HG02884 (cell line): ENCODE results near the gene WDPCP.
A peak's percentile ranks its signal among the peaks of the same experiment; 100 is the strongest.
"Not testable (repeated sequence)": the region's sequence is repeated elsewhere in the genome, so short reads cannot be mapped to it uniquely, and the experiment has no call there.

ENCODE experiments used
- ATAC-seq: cut with Tn5 transposase; IDR thresholded peaks from one replicate; pipeline ENCODE4 v1.9.1; 2021; ENCODE audit warnings: mild to moderate bottlenecking, moderate library complexity; ENCODE audit not compliant: unreplicated experiment

The WDPCP gene

DNA sequence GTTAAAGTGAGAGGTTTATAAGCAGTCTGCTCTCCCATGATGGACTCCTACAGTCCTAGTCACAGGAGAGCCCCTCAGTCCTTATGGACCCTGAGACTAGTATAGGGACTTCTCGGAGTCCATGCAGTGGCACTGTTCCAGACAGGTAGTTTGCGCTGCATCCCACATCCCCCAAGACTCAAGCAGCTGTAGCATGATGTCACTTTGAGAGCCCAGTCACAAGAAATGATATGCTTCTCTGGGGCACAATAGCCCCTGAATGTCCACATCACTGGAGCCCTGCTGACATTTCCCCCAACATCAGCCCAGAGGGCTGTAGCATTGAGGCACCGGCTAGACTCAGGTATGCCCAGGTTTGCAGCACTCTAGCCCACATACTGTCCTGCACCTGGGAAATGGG, 317.6 kb downstream of the WDPCP start:
- ATAC-seq, result no peak

DNA sequence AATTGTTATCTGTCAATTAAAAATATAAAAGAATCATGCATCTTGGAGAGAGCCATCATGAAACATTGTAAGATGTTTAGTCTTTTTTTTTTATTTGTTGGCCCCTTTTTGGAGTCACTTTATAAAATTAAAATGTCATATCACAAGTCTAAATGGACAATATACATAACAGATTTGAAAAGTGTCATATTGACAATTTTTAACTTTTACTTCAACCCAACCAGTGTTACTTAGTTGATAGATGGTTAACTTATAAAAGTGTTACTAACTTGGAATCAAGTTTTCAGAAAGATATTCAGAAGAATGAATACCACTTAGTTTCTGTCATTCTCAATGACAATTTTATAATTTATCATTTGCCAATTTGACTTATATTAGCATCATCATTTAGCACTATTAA, 319.3 kb downstream of the WDPCP start:
- no peak for ATAC-seq

DNA sequence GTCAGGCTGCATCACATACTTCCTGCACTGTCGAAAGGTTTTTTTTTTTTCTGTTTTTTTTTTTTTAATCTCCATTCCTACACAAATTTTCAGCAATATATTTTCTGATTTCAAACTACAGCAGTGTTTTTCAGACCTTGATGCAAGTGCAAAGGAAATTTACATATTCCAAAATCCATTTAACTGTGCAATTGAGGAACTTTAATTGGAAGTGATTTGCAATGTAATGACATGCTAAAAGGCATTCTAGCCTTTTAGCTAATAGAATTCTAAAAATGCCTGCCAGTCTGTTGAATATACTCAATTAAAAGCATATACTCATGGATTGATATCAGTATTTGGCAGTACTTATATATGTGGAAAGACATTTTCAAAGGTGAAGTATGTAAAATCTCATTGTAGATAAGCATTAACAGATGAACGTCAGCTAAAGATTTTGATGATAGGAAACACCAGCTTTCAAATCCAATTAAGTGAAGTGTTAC, 327.1 kb downstream of the WDPCP start:
- no peak for ATAC-seq

DNA sequence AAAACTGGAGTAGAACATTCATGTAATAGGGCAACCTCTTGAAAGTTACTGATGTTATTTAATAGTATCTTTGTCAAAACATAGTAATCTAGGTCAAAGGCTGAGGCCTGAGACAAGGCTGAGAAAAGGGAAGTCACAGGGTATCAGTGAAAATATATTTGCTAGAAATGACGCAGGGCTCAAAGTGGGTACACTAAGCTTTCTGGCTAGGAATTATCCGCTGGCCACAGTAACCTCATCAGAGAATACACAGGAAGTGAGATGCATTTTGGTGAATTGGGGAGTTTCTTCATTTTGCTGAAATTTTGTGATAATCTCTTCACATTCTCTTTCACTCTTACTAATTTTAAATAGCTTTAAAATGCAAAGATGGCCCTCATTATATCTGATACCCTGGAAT, 330.8 kb downstream of the WDPCP start:
- no peak for ATAC-seq

DNA sequence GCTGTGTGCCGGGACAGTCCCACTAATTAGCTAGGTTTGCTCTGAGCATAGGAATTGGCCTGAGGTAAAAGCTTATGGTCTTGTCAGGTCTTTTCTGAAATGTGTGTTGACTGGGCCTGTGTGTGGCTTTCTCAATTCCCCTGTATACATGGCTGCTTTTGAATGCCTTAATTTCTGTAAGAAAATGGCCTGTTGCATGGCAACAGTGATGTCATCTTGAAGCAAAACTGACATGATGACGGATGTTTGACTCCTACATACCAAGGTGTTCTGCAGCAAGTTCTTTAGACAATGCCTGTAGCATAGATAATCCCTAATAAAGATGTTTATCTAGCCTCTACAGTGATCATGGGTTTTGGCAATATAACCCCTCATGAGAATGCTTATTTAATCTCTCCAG, 339.1 kb downstream of the WDPCP start:
- ATAC-seq, result no peak

DNA sequence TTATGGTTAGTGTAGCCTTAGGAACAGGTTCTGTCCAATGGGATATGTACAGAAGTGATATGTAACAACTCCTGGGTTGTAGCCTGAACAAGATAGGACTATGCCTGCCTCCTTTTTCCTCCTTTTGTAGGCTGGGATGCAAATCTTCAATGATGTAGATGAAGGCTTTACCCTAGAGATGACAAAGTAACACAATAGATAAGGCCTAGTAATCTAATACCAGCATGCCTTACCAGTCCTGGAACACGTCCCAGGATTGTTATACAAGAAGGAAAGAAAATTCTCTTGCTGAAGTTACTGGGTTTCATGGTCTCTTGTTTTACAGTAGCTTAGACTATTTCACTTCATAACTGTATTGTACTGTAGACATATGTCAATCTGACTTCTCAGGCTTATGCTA, 345.5 kb downstream of the WDPCP start:
- ATAC-seq, result no peak

DNA sequence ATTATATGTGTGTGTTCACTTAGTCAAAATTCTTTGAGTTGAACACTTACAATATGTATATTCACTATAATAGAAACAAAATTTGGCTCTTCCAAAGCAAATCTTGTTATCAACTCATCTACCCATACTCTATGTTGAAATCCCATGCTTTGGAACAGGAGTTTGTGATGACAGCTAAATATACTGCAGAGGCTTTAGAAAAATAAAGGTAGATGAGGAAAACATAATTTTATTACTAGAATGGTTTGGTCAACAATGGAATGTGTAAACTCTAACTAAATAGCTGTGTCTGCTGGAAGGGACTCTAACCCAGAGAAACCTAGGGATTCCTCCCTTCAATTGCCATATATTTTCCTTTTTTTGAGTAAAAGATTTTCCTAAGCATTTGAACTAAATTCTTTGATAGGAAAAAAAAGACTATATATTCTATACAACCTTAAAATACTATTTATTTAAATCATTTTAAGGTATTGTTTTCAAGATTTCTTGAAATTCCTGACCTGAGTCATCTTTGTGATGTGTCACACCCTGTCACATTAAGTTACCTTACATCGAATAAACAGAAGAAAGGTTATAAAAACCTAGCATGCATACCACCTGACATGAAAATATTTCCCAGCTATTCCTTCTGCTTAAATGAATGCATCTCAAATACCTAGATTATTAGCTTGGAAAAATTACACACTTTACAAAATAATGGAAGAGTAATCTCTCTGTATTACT, 362.2 kb downstream of the WDPCP start:
- ATAC-seq, result no peak

DNA sequence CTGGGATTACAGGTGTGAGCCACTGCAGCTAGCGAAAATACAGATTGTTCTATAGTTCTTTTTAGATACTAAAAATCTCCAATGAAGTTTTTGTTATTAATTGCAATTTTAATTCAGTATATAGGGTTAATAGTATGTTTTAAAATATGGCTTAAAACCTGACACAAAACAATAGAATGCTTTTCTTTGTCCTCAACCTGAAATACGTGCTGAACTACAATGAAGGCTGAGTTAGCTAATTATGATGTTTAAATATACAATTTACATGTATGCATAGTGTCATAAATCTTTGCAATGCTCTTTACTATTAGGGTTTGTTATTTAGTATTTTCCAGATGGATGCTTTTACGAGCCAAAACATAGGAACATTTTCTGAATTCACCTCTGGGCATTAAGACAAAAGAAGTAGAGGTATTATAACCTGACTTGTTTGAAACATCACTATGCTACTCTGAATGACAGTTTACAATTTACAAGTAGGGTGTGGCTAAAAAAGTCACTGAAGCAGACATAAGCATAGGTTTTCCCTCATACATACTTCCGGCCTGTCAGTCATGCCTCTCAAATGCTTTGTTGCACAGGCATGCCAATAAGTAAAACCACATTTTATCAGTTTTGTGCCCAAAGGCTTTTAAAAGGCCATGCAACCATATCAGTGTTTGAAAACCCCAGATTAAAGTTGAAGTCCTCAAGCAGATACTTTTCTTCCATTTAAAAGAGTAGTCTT, 369.3 kb downstream of the WDPCP start:
- no peak for ATAC-seq

DNA sequence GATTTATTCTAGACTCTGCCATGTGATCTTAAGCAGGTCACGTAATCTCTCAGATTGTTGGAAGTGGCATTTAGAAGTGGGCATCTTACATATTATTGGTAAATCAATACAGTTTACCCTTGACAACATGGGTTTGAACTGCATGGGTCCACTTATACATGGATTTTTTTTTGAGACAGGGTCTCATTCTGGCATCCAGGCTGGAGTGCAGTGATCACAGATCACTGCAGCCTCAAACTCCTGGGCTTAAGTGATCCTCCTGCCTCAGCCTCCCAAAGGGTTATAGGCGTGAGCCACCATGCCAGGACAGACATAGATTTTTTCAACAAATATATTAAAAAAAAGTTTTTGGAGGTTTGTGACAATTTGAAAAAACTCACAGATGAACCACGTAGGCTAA, 393.0 kb downstream of the WDPCP start:
- no peak for ATAC-seq

DNA sequence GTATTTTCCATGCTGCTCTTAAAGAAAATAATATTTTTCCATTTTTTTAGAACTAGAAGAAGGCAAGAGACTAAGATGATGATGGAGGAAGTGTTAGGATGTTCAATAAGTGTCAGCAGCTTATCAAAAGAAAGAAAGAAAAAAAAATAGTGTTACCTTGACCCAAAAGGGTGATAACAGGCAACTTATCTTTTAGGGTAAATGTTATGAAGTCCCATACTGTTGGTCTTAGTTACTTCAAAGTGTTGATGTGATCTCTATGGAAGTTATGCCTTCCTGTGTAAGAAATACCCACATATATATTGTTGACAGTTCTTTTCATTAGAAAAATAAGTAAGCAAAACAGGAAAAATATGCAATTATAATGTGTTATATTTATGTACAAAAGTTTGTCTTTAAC, 394.1 kb downstream of the WDPCP start:
- ATAC-seq, result no peak

DNA sequence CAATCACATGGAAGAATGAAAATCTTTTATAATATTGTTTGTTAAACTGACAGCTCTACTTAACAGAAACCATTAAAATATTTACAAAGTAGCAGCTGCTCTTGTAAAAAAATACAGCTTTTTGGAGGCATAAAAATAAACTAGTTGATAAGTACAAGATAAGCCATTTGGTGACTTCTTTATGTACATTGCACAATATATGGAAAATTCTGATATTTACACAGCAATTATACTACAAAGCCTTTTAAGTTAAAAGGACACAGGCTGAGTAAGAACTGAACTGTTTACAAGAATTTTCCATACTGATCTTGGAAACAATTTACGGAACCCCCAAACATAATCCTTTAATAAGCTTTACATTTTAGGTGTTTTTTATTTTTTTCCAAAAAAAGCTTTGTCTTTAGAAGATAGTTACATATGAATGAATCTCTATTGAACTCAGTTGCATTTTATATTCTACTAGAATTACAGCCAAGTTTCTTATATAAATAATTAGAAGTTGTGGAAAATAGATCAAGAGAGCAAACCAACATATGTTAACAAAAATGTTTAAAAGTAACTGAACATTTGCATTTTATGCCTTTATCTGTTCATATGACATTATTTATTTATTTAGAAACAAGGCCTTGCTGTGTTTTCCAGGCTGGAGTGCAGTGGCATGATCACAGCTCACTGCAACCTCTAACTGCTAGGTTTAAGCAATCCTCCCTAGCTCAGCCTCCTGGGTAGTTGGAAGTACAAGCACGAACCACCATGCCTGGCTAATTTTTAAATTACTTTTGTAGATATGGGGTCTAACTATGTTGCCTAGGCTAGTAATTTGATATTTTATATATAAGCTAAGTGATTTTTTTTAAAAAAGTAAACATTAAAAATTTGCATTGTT, 395.1 kb downstream of the WDPCP start:
- ATAC-seq, result no peak

DNA sequence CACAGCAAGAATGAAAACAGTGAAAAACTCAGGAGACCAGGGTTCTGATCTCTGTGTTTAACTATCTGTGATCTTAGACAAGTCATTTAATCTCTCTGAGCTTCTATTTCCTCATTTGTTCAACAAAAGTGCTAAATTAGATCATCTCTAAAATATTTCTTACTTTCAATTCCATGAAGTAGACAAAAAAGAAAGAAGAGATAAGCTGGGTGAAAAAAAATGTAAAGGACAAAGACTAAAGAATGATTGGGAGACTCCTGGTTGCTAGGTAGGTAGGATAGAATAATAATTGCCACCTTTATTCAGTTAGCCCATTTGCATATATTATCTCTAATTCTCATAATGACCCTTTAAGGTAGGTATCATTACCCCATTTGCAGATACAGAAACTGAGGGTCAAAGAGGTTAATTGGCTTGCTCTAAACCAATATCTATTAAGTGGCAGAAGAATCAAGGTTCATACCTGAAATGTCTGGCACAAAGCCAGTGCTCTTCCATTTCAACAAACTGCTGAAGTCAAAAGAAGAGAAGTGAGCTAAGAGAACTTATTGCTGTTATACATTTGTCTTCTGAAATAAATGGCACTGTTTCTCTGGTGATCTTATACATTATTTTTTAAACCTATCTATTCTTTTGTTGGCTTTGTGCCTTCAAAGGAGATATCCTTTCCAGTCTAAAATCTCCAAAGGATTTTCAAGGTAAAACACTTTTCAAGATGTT, 395.9 kb downstream of the WDPCP start:
- no peak for ATAC-seq

DNA sequence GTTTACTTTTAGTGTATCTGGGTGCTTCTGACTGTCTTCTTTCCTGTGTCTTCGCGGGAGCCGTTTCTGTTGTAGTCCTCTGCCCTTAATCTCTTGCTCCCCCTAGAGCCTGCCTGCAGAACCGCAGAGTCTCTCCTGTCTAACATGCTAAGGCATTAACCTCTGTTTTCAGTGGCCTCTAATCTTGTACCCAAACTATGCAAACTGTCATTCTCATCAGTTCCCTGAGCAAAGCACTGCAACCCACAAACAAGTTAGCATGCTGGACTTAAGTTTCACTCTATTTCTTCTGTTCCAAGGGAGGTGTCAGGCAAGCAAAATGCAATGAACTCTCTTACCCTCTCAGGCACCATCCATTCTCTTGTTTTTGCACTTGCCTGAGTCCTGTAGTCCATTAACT, 399.3 kb downstream of the WDPCP start:
- peak; percentile 74 for ATAC-seq

DNA sequence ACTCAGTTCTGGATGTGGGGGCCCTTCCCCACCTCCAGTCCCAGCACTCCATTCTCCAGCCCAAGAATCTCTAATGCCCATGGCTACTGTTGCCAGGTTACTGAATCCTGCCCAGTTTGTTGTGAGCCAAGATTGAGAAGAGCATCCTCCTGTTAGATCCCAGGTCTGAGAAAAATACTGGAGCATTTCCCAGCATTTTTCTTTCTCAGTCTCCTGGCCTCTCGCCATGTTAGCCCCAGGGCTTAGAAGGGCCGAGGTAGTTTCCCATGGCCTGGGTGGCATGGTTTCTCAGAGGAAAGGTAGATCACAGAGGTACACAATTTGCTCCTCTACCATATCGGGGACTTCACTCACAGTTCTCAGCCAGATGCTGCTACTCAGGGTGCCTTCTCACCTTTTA, 401.9 kb downstream of the WDPCP start:
- no peak for ATAC-seq

DNA sequence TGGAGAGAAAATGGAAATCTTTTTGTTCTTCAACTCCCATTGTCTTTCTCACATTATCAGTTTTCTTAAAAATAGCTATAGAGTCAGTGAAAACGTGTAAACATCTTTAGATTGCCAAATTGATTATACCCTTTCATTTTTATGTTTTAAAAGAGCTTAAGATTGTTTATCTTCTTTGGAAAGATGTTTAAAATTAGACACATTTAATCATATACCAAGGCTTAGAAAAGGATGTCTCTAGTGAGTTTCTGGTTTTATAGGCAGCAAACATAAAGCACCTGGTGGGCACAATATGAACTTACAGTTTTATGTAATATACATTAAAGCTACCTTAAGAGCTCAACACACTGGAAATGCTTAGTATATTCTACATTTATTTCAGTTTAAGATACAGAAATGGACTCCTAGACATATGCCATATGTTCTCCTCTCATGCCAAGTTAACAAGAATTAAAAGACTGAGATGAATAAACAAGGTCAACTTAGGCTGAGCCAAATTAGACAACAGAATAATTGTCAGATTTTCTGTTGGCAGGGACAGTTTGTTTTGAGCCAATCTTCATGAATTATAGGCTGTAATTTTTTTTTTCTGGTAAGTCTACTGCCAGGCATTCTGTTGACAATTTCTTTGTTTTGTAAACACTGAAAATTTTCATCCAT, 425.0 kb downstream of the WDPCP start:
- no peak for ATAC-seq

DNA sequence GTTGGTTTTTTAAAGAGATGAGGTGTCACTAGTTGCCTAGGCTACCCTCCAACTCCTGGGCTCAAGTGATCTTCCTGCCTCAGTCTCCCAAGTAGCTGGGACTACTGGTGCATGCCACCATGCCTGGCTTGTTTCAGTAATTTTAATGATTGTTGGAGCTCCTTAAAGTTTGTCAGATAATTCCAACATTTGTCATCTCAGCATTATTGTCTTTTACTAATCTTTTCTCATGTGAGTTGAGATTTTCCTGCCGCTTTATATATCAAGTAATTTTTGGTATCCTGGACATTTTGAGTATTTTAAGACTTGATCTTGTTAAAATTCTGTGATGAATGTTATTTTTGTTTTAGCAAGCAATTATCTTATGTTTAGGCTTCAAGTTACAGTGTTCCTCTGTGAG, 429.0 kb downstream of the WDPCP start:
- ATAC-seq, result no peak

DNA sequence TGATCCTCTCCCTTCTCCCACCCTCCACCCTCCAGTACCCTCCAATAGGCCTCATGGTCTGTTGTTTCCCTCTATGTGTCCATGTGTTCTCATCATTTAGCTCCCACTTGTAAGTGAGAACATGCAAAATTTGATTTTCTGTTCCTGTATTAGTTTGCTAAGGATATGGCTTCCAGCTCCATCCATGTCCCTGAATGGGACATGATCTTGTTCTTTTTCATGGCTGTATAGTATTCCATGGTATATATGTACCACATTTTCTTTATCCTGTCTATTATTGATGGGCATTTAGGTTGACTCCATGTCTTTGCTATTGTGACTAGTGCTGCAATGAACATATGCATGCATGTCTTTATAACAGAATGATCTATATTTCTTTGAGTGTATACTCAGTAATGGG, 451.6 kb downstream of the WDPCP start:
- ATAC-seq, result not testable (repeated sequence)

DNA sequence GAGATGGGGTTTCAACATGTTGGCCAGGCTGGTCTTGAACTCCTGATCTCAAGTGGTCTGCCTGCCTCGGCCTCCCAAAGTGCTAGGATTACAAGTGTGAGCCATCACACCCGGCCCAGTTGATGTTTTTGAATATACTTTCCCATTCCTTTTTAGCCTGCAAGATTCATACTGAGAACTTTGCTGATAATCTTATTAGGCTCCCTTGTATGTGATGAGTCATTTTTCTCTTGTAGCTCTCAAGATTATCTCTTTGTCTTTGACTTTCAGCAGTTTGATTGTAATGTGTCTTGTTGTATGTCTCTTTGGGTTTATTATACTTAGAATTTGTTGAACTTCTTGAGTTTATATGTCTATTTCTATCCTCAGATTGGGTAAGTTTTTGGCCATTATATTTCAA, 456.3 kb downstream of the WDPCP start:
- ATAC-seq, result no peak

DNA sequence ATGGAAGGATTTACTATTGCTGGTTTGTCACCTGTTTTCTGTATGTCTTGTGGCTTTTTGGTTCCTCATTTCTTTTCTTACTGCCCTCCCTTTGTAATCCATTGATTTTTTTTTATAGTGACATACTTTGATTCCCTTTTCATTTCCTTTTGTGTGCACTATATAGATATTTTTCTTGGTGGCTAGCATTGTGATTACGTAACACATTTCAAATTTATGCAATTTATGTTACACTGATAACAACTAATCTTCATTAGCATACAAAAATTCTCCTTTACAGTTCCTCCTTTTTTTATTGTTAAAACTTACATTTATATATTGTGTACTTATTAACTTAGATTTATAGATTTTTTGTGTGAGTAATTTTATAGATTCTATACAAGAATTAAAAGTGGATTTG, 457.1 kb downstream of the WDPCP start:
- no peak for ATAC-seq

DNA sequence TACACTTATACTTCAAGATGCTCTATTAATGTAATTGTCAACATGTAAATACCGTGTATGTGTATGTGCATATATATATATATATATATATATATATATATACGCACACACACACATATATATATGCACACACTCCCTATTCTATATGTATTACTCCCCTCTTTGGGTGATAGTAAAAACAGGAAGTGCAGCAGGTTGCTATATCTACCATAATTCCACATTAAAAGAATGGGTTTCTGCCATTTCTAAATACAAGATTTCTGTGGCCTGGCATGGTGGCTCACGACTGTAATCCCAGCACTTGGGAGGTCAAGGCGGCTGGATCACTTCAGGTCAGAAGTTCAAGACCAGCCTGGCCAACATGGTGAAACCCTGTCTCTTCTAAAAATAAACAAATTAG, 460.7 kb downstream of the WDPCP start:
- no peak for ATAC-seq
